ENCODE measurements around the gene TRAM2. TPM values are rescaled to one million over a fixed set of nuclear protein-coding genes. Genes with fewer than 3 reads are reported as not detected.

Gene TRAM2
- total and polyA plus RNA-seq, 2 of the 13 experiments (the other 11 are each of a cell fraction or from before 2014, with no cell fraction given), result 49.1 to 72.5 TPM

- TF ChIP-seq, protein P1, sequence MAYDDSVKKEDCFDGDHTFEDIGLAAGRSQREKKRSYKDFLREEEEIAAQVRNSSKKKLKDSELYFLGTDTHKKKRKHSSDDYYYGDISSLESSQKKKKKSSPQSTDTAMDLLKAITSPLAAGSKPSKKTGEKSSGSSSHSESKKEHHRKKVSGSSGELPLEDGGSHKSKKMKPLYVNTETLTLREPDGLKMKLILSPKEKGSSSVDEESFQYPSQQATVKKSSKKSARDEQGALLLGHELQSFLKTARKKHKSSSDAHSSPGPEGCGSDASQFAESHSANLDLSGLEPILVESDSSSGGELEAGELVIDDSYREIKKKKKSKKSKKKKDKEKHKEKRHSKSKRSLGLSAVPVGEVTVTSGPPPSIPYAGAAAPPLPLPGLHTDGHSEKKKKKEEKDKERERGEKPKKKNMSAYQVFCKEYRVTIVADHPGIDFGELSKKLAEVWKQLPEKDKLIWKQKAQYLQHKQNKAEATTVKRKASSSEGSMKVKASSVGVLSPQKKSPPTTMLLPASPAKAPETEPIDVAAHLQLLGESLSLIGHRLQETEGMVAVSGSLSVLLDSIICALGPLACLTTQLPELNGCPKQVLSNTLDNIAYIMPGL (CRISPR knock-in tag; IDR thresholded peaks at IDR 0.05; ENCODE audit: borderline replicate concordance in 1 of 2, low read depth in 1 of 2), result peak; percentile 92 to 95
- TF ChIP-seq KLF12 (CRISPR knock-in tag; IDR thresholded peaks at IDR 0.05; ENCODE audit: borderline replicate concordance) (no peak), RFXANK (CRISPR knock-in tag; IDR thresholded peaks at IDR 0.05) (no peak), SP2 (CRISPR knock-in tag; IDR thresholded peaks at IDR 0.05) (peak; percentile 48), REST (IDR thresholded peaks at IDR 0.05; ENCODE audit: borderline replicate concordance in 1 of 2, low read depth in 1 of 2, low read length in 2 of 2) (peak in 1 of 2 experiments; percentile 15; a peak in 1 of 4 replicates), ZBTB46 (CRISPR knock-in tag; IDR thresholded peaks at IDR 0.05; ENCODE audit: borderline replicate concordance) (no peak), YY1 (IDR thresholded peaks at IDR 0.05; ENCODE audit: insufficient read depth, insufficient replicate concordance, low read depth, low read length) (peak; percentile 16), RAD21 (CRISPR knock-in tag; IDR thresholded peaks at IDR 0.05) (peak; percentile 98), ZNF670 (CRISPR knock-in tag; IDR thresholded peaks at IDR 0.05; ENCODE audit: borderline replicate concordance) (0 out of 2 replicates have a peak, but pooled peaks have one; percentile 8), MBD4 (IDR thresholded peaks at IDR 0.05; ENCODE audit: borderline replicate concordance, low read length) (no peak), TOE1 (CRISPR knock-in tag; IDR thresholded peaks at IDR 0.05) (peak; percentile 67; the same call in 1 of the 2 replicates), RFXAP (CRISPR knock-in tag; IDR thresholded peaks at IDR 0.05; ENCODE audit: borderline replicate concordance) (peak; percentile 12; the same call in 1 of the 2 replicates)
- TF ChIP-seq, protein P2, sequence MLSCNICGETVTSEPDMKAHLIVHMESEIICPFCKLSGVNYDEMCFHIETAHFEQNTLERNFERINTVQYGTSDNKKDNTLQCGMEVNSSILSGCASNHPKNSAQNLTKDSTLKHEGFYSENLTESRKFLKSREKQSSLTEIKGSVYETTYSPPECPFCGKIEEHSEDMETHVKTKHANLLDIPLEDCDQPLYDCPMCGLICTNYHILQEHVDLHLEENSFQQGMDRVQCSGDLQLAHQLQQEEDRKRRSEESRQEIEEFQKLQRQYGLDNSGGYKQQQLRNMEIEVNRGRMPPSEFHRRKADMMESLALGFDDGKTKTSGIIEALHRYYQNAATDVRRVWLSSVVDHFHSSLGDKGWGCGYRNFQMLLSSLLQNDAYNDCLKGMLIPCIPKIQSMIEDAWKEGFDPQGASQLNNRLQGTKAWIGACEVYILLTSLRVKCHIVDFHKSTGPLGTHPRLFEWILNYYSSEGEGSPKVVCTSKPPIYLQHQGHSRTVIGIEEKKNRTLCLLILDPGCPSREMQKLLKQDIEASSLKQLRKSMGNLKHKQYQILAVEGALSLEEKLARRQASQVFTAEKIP (CRISPR knock-in tag; IDR thresholded peaks at IDR 0.05; ENCODE audit: borderline replicate concordance), result no peak
- TF ChIP-seq, protein P3, sequence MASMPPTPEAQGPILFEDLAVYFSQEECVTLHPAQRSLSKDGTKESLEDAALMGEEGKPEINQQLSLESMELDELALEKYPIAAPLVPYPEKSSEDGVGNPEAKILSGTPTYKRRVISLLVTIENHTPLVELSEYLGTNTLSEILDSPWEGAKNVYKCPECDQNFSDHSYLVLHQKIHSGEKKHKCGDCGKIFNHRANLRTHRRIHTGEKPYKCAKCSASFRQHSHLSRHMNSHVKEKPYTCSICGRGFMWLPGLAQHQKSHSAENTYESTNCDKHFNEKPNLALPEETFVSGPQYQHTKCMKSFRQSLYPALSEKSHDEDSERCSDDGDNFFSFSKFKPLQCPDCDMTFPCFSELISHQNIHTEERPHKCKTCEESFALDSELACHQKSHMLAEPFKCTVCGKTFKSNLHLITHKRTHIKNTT (CRISPR knock-in tag; IDR thresholded peaks at IDR 0.05), result no peak
- TF ChIP-seq, protein P4, sequence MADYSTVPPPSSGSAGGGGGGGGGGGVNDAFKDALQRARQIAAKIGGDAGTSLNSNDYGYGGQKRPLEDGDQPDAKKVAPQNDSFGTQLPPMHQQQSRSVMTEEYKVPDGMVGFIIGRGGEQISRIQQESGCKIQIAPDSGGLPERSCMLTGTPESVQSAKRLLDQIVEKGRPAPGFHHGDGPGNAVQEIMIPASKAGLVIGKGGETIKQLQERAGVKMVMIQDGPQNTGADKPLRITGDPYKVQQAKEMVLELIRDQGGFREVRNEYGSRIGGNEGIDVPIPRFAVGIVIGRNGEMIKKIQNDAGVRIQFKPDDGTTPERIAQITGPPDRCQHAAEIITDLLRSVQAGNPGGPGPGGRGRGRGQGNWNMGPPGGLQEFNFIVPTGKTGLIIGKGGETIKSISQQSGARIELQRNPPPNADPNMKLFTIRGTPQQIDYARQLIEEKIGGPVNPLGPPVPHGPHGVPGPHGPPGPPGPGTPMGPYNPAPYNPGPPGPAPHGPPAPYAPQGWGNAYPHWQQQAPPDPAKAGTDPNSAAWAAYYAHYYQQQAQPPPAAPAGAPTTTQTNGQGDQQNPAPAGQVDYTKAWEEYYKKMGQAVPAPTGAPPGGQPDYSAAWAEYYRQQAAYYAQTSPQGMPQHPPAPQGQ (CRISPR knock-in tag; IDR thresholded peaks at IDR 0.05; ENCODE audit: borderline replicate concordance), result no peak
Measured at GRCh38 chr6:52576392-52577021, 353 bp downstream of the TRAM2 start (continued).

Measured in HepG2 (cell line).